HG03439 (cell line): Measurements from ENCODE around the gene DUSP22.
"Not testable (repeated sequence)": the region's sequence is repeated elsewhere in the genome, so short reads cannot be mapped to it uniquely, and the experiment has no call there.

Source experiments
- ATAC-seq: cut with Tn5 transposase; IDR thresholded peaks from one replicate; pipeline ENCODE4 v1.9.1; 2021; ENCODE audit warnings: mild to moderate bottlenecking, moderate library complexity; ENCODE audit not compliant: unreplicated experiment

Gene DUSP22

DNA sequence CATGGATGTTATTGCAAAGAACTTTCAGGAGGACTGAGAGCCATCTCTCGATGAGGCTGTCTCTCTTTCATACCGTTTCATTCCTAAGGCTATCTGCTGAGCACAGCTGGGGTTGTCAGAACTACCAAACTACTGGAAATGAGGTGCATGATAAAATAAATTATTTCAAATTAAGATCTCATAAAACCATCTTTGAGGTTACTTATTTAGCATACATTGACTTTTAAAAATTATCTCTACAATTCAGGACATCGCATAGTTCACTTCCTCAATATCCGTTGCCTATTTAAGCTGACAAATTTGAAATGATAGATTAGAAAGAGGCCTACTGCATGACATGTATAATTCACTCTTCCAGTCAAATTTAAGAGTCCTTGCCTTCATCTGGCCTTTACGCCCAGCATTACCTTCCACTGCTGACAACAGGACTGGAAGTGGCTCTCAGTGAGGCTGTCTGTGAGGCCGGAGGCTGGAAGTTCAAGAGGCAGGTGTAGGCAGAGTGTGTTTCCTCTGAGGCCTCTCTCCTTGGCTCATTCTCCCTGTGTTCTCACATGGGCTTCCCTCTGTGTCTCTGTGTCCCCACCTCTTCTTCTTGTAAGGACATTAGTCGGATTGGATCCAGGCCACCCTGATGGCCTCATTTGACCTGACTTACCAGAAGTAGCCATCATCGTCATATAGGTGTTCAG lies 12.8 kb upstream of the DUSP22 start:
- ATAC-seq = no peak

DNA sequence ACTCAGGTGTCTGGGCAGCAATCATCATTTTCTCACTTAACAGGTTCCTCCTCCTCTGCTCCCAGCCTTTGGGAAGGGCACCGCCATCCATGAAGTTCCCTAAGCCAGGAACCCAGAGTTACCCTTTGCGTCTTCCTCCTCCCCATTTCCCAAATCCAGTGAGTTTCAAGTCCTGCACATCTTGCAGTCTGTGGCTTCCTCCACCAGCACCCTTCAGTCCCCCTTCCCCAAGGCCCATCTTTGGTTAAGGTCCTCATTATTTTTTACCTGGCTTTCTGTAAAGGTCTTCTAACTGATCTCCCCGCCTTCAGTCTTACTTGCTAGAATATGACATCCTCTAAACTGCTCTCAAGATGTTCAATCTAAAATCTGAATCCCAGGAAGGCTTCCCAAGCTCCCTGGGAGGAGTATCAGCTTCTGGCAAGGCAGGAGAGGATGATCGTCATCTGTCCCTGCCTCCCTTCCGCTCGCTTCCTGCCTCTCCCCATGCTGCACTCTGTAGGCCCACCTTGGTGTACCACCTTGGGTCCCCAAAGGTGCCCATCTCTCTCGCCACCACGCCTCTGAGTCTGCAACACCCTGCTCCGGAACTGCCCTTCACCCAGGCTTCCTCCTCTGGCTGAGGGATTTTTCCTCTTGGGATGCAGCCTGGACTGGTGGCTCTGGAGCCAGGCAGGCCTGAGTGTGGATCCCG lies 11.4 kb upstream of the DUSP22 start:
- ATAC-seq = no peak

DNA sequence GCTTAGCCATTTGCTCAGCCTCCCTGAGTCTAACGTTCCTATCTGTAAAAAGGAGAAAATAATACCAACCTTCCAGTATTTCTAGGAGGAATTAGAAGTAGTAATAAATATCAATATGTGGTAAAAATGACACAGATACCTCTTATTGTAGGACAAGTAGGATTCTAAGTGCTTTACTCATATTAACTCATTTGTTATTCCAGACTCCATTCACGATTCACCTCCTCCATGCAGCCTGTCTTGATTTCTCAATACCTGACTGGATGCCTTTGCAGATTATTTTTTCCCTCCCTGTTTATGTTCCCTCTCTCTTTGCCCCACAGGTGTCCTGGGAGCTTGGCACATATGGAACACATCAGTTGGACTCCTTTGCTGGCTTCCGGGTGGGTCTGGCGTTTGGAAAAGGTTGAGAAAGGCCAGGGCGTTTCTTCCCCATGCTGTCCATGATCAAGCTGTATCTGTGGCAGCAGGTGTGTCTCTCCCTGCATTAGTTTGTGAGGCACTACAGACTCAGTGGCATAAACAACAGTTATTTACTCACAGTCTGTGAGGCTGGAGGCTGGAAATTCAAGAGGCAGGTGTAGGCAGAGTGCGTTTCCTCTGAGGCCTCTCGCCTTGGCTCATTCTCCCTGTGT lies 10.7 kb upstream of the DUSP22 start:
- ATAC-seq = no peak

DNA sequence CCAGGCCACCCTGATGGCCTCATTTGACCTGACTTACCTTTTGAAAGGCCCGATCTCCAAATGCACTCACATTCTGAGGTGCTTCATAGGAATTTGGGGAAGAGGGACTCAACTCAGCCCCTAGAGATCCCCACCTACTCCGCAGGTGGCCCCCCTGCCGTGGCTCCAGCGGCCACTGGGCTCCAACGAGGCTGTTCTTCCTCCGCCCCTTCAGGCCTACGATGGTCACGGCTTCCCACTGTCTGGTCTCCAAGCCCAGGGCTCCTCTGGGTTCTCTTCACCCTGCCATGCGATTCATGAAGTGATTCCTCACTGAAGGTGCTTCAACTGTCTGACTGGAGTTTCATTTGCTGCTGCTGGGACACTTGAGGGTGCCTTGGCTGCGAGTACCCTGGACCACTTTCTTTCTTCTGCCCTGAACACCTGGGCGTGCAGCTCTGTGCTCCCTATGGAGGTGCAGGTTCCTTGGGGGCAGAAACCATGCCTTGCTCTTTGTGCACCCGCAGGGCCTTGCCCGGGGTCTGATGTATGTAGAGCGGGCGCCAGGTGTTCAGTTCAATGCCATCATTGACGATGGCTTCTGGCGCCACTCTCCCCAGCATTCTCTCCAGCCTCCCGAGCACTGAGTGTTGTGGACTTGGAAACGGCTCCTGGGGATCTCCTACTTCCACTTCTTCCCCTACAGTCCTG lies 10.0 kb upstream of the DUSP22 start:
- no peak for ATAC-seq

DNA sequence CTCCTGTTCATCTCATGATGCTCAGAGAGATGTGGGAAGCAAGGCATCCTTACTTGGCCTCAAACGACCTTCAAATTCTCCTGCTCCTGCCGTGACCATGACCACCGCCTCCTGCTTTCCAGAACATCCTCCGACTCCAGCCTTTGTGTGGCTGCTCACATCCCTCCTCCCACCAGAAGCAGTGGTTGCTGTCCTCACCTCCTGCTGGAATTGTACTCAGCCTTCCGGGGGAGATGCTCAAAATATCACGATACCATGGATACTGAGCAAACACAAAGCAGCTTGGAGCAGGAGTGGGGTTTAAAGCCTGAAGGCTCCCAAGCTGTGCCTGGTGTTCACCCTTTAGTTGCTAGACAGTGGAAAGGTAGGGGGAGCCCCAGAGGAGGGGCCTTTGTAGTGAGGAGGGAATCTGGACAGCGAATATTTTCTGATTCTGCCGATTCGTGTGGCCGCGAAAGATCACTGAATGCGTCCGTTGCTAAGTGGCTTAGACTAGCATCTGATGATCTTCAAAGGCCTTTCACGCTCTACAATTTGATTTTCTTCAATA lies 9.3 kb upstream of the DUSP22 start:
- no peak for ATAC-seq

DNA sequence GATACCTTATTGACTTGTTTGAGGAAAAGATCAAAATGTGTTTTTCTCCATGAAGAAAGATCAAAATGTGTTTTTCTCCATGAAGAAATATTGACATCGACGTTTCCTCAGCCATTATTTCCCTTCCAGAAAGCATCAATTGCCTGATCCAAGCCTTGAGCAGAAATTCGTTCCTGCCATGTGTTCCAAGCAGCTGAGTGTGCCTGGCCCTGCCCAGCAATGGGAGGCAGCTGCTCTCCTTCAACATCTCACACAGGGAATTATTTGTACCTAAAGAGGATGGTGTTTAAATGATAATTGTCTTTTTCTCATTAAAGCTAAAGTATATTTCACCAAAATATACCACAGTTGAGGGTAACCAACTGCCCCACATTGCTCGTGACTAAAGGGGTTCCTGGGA lies 7.8 kb upstream of the DUSP22 start:
- ATAC-seq = no peak

DNA sequence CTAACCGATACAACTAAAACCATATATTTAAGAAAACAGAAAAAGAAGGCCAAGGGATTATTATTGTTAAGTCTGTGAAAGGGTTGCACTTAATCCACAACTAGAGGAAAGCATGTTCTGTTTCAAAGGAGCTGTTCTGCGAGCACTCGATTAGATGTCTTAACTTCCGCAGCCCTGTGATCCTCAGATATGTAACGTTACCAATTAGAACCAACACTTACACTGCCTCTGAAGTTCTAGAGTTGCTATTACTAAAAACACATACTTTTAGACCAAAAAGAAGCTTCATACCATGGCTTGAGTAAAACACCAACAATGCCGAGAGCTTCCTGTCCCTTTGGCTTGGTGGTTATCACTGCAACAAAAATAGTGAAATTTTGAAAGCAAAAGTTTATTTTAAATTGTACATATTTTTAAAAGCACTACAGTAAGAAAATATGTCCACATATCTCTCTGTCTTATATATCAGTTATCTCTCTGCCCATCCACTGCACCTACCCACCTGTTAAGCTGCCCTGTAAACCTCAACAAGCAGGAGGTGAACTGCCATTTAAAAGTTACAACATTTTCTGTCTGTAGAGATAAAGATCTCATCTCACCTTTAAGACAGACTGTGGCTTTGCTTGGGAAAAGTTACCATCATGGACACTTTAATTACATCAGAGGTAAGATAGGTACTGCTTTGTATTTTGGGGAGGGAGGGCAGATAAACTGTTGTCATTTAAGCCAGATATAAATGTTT lies 7.1 kb upstream of the DUSP22 start:
- no peak for ATAC-seq

DNA sequence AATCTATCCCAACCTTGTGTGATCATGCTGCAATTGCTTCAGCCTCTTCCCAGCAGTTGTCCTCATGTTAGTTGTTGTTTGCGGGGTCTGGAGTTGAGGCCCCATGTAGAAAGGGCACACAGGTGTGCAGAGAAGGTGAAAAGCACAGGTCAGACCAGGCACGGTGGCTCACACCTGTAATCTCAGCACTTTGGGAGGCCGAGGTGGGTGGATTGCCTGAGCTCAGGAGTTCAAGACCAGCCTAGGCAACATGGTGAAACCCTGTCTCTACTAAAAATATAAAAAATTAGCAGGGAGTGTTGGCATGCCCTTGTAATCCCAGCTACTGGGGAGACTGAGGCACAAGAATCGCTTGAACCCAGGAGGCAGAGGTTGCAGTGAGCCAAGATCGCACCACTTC lies 6.4 kb upstream of the DUSP22 start:
- ATAC-seq = not testable (repeated sequence)

DNA sequence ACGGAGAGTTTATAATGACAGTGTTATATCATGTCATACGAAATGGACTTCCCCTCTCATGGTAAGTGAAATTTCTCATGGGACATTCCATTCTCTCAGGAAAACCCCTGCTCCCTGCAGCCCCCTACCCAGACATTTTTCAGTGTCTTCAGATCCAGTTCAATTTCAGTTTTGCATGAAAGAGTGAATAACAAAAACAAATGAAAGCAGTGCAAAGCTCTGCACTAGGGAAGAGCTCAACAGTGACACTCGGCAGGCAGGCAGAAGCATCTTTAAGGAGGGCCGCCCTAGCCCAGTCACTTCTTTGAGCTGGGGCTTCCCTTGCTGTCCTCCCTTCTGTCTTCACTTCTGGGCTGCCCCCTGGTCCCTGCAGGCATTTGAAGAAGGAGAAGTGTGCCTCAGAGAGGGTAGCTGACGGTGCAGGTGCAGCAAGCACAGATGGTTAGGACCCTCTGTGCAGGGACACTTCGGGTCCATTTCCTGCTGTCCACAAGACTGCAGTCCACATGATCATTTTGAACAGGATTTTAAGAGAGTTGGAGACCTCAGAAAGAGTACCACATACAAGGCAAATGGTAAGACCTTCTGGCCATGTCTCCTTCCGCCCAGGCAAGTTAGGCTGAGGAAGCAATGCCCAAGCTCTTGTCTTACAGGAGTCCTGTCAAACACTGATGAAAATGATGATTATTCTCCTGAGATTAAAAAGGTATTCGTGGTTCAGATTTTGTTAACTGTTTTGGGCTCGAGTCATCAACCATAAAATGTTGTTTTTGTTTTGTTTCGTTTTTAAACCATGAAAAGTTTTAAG lies 5.4 kb upstream of the DUSP22 start:
- no peak for ATAC-seq

DNA sequence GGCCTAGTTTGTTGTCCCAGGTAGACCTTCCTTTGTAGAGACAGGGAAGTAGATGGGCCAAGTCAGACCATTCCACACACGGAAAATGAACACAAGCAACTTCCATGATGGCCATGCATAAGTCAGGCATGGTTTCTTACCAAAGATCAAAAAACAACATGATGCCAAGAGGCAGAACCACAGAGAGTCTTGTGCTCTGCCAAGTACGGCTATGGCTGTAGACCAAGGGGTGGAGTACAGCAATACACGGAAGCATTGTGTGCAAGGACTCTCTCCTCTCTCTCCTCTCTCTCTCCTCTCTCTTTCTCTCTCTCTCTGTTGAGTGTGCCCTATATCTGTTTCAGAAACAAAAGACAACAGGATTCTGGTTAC lies 4.8 kb upstream of the DUSP22 start:
- ATAC-seq = no peak

DNA sequence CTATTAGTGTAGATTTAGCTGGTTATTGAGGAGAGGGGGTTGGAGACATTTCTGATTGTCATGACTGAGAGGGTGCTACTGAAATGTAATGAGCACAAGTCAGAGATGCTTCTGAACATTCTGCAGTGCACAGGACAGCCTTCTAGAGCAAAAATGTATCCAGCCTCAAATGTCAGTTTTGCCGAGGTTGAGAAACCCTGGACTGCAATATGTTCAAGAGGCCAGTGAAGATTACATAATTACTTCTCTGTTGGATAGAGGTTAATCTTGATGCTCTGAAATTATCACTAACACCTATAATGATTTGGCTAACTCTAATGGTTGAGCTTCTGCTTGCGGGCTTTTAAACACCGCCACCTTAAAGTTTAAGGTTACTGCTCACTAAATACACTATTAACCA lies 3.4 kb upstream of the DUSP22 start:
- ATAC-seq = no peak

DNA sequence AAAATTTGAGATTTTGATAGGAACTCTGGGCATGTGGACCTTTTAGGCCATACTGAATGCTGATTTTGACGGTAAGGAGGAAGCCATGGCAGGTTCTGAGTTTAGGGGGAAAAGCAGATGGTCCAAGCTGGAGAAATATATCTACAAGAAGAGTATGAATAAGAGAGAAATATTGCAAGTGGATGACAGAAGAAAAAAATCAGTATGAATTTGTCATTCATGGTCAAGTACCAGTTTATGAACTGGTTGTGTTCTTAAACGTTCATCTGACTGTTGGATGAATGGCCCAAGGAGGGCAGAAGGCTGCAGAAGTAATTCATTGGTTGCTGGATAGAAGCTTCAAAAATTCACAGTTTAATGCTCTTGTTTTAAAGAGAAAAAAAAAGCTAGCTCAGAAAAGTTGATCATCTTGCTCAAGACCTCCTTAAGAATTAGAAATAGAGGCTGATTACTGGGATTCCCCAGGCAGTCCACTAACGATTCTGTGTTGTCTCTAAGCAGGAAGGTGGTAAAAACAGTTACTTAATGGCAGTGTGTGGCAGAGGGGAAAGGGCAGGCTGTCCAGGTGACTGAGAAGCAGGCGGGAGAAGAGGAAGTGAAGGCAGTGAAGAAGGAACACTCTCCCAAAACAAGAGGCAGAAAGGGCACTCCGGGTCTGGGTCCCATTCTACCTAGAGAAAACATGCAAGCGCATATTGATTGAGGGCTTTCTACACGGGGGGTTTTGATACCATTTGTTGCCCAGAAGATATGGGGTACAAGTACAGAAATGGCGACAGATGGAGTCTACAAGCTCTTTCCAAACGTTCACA lies 2.0 kb upstream of the DUSP22 start:
- no peak for ATAC-seq

DNA sequence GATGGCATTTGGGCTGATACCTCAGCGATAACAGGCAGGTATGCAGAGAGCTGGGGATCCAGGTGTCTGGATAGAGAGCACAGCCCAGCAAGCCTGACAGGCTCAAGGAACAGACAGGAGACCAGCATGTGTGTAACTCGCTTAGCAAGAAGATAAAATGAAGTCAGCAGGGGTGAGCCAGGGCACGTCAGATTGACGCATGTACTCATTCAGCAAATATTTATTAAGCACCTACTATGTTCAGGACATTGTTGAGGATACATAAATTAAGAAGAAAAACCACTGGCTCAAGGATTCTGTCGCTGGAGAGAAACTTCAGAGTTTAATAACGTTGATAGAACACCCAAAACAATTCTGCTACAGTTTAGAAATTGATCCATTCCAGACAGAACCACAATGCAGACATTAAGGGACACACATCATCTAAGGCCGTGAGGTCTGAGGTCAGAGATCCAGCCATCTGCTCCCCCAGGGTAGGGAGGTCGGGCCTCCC lies 1.0 kb upstream of the DUSP22 start:
- no peak for ATAC-seq

DNA sequence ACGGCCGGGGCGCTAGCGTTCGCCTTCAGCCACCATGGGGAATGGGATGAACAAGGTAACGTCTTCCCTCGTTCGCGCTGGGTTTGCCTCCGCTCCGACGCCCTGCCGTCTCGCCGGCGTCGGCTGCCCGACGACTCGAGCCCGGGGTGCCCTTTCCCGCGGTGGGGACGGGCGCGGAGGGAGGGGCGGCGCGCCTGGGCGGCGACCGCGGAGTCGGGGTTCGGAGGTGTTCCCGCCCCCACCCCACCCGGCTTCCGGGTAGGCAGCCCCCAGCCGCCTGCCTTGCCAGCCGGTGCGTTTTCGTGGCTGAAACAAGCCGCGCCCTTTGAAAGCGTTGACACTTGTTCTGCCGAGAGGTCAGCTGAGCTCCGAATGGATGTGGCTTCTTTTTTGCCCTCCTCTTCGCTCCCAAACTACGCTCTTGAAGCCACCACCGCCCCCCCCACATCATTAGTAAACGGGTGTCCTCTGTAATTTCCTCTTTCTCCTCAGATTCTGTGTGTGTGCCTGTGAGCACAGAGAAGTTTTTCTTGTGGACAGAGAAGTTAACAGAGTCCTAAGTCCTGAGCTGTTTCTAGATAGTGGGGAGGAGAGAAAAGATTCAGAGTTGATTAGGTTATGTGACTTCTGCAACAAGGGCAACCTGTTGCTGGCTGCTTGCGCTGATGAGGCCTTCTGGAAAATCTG lies 362 bp downstream of the DUSP22 start:
- ATAC-seq = peak; percentile 38

DNA sequence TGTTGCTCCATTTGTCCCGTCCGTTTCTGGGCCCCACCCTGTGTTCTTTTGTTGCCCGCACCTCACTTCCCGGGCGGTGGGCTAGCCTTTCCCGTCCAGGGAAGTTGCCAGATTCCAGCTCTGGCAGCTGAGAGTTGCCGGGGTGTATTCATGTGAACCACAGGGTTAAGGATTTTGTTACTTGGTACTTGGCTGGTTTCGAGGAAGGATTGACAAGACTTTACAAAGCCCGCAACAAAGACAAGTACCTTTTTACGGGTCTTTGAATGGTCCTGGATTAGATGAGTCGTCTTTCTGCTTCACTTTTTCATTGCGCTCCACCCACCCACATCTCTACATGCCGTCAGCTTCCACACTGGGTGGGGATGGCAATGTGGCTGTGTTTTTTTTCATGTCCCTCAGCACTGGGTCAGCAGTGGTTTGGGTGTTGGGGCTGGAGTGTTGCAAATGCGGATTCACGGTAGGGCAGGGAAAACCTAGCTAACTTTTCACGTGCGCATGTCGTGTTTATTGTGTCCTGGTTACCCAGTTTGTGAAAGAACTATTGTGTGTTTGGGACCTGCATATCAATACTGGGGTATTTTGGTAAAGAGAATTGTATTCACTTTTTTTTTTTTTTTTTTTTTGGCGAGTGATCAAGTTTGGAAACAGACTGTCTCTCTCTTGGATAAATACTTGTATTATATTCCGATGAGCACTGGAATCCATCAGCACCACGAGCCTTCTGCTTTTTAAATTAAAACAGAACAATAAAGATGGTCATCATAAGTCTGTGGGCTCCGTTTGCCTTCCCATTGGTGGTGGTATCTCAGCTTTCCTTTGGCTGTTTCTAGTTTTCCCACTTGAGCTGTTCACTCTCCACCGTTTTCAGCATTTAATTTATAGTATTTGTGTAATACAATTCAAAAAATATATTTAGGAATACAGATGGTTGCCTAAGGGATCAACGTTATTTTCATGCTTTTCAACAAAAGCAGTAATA lies 1.2 kb downstream of the DUSP22 start:
- ATAC-seq = no peak

DNA sequence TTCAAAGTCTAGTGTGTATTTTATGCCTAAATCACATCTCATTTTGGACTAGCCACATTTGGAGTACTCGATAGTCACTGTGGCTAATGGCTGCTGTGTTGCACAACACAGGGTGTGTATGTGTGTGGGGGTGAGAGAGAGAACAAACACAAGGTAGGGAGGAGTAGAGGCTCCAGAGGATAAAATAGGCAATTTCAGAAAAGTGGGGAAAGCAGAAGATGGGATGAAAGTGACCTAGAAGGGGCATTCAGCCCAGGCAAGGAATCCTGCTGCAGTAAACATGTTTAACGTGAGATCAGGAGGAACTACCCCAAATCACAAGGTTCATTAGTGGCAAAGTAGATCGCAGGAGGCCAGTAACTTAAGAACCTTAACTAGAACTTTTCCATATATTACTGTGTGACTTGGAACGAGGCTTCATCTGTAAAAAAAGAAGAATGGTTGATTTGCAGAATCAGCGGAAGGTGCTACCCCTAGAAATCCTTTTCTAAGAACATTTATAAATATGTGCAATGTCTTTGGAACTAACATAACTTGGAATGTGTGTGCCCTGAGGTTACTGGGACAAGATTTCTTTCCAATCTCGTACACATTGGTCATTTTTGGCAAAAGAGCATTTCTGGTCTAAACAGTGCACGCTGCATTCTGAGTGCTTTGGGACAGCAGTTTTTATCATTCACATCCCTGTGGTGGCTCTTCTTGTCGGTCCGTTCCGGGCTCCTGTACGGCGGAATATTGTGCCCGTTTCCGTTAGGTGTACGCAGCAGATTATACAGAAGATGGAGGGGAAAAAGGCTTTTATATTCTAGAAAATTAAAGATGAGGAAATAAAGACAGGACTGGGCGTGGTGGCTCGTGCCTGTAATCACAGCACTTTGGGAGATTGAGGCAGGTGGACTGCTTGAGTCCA lies 2.6 kb downstream of the DUSP22 start:
- ATAC-seq = no peak
